ENCODE results near the gene PROSER3. TPM values are rescaled to one million over a fixed set of nuclear protein-coding genes. Genes with fewer than 3 reads are reported as not detected.

Gene PROSER3
- total and polyA plus RNA-seq, 9 of the 15 experiments (the other 6 are each of a cell fraction or from before 2014, with no cell fraction given): 1.0 to 39.5 (median 5.1) TPM

DNA sequence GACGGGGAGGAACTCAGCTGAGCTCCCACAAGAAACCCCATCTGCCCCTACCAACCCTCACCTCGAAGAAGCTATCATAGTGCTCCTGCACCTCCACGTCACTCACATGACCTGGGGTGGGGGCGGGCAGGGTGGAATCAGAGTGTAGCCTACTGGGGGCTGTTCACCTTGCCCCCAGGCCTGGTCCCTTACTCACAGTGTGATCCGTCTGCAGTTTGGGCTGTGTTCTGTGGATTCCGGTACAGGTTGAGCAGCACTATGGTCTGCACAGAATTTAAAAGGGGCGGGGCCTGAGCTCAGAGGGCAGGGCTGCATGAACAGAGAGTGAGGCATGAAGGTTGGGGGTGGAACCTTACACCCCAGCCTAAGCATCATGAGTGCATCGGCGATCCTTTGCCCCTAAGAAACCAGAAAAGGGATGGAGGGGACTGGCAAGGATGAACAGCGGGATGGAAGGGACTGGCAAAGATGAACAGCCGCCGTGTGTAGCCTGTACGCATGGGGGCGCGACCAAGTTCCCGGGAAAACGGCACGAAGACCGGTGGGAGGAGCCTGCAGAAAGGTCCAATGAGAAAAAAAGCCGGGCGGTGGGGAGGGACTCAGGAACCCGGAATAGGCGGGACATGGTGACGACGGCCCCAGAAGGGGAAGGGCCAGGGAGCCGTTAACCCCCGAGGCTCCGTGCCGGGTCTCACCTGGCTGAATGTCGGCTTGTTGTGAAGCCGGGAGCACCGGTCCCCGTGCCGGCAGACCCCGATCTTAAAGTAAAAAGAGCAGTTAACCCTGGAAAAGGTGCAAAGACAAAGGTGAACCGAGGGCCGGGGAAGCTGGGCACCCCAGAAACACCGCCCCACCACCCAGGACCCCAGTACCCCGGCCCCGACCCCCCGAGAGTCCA lies 13.3 kb upstream of the PROSER3 start (continued):
- TF ChIP-seq KDM5B (IDR thresholded peaks at IDR 0.05; ENCODE audit: insufficient replicate concordance, low read depth, low read length): peak; percentile 62
- TF ChIP-seq ZBTB7A (IDR thresholded peaks at IDR 0.05; ENCODE audit: borderline replicate concordance, control insufficient read depth, low read depth, low read length): peak; percentile 10; the same call in 1 of the 2 replicates
- TF ChIP-seq, protein P1, sequence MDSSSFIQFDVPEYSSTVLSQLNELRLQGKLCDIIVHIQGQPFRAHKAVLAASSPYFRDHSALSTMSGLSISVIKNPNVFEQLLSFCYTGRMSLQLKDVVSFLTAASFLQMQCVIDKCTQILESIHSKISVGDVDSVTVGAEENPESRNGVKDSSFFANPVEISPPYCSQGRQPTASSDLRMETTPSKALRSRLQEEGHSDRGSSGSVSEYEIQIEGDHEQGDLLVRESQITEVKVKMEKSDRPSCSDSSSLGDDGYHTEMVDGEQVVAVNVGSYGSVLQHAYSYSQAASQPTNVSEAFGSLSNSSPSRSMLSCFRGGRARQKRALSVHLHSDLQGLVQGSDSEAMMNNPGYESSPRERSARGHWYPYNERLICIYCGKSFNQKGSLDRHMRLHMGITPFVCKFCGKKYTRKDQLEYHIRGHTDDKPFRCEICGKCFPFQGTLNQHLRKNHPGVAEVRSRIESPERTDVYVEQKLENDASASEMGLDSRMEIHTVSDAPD (CRISPR knock-in tag; IDR thresholded peaks at IDR 0.05): no peak
- peak; percentile 67; the same call in 1 of the 2 replicates for TF ChIP-seq HDAC2 (IDR thresholded peaks at IDR 0.05)
- TF ChIP-seq ZNF583 (CRISPR knock-in tag; IDR thresholded peaks at IDR 0.05): no peak
- TF ChIP-seq, protein P2, sequence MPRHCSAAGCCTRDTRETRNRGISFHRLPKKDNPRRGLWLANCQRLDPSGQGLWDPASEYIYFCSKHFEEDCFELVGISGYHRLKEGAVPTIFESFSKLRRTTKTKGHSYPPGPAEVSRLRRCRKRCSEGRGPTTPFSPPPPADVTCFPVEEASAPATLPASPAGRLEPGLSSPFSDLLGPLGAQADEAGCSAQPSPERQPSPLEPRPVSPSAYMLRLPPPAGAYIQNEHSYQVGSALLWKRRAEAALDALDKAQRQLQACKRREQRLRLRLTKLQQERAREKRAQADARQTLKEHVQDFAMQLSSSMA (CRISPR knock-in tag; IDR thresholded peaks at IDR 0.05): no peak
- TF ChIP-seq, protein P3, sequence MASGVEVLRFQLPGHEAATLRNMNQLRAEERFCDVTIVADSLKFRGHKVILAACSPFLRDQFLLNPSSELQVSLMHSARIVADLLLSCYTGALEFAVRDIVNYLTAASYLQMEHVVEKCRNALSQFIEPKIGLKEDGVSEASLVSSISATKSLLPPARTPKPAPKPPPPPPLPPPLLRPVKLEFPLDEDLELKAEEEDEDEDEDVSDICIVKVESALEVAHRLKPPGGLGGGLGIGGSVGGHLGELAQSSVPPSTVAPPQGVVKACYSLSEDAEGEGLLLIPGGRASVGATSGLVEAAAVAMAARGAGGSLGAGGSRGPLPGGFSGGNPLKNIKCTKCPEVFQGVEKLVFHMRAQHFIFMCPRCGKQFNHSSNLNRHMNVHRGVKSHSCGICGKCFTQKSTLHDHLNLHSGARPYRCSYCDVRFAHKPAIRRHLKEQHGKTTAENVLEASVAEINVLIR (CRISPR knock-in tag; IDR thresholded peaks at IDR 0.05): no peak
- TF ChIP-seq CBX8 (IDR thresholded peaks at IDR 0.05; ENCODE audit: borderline replicate concordance, extremely low read depth, low read depth, low read length, poor library complexity, severe bottlenecking): no peak
- TF ChIP-seq TGIF2 (CRISPR knock-in tag; IDR thresholded peaks at IDR 0.05): no peak
- TF ChIP-seq, protein P4, sequence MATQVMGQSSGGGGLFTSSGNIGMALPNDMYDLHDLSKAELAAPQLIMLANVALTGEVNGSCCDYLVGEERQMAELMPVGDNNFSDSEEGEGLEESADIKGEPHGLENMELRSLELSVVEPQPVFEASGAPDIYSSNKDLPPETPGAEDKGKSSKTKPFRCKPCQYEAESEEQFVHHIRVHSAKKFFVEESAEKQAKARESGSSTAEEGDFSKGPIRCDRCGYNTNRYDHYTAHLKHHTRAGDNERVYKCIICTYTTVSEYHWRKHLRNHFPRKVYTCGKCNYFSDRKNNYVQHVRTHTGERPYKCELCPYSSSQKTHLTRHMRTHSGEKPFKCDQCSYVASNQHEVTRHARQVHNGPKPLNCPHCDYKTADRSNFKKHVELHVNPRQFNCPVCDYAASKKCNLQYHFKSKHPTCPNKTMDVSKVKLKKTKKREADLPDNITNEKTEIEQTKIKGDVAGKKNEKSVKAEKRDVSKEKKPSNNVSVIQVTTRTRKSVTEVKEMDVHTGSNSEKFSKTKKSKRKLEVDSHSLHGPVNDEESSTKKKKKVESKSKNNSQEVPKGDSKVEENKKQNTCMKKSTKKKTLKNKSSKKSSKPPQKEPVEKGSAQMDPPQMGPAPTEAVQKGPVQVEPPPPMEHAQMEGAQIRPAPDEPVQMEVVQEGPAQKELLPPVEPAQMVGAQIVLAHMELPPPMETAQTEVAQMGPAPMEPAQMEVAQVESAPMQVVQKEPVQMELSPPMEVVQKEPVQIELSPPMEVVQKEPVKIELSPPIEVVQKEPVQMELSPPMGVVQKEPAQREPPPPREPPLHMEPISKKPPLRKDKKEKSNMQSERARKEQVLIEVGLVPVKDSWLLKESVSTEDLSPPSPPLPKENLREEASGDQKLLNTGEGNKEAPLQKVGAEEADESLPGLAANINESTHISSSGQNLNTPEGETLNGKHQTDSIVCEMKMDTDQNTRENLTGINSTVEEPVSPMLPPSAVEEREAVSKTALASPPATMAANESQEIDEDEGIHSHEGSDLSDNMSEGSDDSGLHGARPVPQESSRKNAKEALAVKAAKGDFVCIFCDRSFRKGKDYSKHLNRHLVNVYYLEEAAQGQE (IDR thresholded peaks at IDR 0.05; ENCODE audit: borderline replicate concordance): peak; percentile 31; the same call in 1 of the 2 replicates
- TF ChIP-seq, protein P4 (CRISPR knock-in tag; IDR thresholded peaks at IDR 0.05; ENCODE audit: low read depth): no peak
- TF ChIP-seq, protein P5, sequence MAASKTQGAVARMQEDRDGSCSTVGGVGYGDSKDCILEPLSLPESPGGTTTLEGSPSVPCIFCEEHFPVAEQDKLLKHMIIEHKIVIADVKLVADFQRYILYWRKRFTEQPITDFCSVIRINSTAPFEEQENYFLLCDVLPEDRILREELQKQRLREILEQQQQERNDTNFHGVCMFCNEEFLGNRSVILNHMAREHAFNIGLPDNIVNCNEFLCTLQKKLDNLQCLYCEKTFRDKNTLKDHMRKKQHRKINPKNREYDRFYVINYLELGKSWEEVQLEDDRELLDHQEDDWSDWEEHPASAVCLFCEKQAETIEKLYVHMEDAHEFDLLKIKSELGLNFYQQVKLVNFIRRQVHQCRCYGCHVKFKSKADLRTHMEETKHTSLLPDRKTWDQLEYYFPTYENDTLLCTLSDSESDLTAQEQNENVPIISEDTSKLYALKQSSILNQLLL (CRISPR knock-in tag; IDR thresholded peaks at IDR 0.05; ENCODE audit: borderline replicate concordance): no peak
- TF ChIP-seq FOS (IDR thresholded peaks at IDR 0.05; ENCODE audit: extremely low read depth, insufficient read length): no peak

Measured in K562 (cell line).